GM23338 (cell line): ENCODE data around the gene PDE12.

ENCODE experiments used
- CREB1 ChIP-seq: fragments of 250-450 bp; sonication (Bioruptor Pico); IDR thresholded peaks from 2 replicates; pipeline ENCODE4 v1.5.0; 2020; ENCODE audit warnings: low read depth, mild to moderate bottlenecking, moderate library complexity
- CTCF ChIP-seq, 2 experiments: fragments of 200-600 bp in 1 of 2; sonication (generic) in 1 of 2; conservative IDR thresholded peaks; 2 replicates each; pipeline versions ENCODE4 v1.5.1 to v1.6.1; 2016 to 2017; ENCODE audit warnings: antibody characterized with exemption in 2 of 2, low read depth in 2 of 2, mild to moderate bottlenecking in 2 of 2, moderate library complexity in 1 of 2
- POLR2AphosphoS5 ChIP-seq: IDR thresholded peaks from 2 replicates; pipeline ENCODE4 v1.6.1; 2016; ENCODE audit warnings: antibody characterized with exemption, low read depth
- STAT1 ChIP-seq: IDR thresholded peaks from one replicate; pipeline ENCODE4 v1.6.1; 2016; ENCODE audit warnings: antibody characterized with exemption; ENCODE audit not compliant: unreplicated experiment

GRCh38 chr3:57587905-57588304 is 31.8 kb downstream of the PDE12 start:
- no peak for TF ChIP-seq CTCF (conservative IDR thresholded peaks at IDR 0.05; ENCODE audit: low read depth in 2 of 2)
- no peak for TF ChIP-seq CREB1 (CRISPR knock-in tag)
- no peak for TF ChIP-seq STAT1
- TF ChIP-seq POLR2AphosphoS5 = no peak
